ENCODE measurements around the gene PIGT.

PIGT gene

DNA sequence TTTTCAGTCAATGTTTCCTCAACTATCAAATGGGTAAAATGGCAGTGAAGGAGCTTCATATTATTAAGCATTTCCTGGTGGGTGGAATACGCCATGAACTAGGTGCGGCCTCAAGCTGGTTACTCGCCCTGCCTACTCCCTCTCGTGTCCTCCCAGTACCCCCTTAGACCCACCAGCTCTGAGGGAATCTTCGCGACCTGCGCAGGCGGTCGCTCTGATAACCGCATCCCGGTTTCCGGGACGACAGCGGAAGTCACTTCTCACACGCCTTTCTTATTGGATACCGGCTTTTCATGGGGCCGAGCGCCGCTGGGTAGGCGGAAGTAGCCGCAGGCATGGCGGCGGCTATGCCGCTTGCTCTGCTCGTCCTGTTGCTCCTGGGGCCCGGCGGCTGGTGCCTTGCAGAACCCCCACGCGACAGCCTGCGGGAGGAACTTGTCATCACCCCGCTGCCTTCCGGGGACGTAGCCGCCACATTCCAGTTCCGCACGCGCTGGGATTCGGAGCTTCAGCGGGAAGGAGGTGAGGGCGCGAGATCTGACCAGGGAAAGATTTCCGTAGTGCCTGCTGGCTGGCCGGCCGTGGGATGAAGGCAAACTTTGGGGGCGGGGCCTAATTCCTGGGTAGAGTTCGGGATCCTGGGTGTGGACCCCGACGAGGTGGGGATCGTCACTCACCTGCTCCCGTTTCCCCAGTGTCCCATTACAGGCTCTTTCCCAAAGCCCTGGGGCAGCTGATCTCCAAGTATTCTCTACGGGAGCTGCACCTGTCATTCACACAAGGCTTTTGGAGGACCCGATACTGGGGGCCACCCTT, at the start of gene PIGT:
Gene PIGT, plus strand, starts transcription at position 320 of the 816 bp plus-strand sequence. Its CDS starts 16 bp downstream, at position 336.
- DNase-seq (ENCODE audit: low spot score): peak; percentile 91

DNA sequence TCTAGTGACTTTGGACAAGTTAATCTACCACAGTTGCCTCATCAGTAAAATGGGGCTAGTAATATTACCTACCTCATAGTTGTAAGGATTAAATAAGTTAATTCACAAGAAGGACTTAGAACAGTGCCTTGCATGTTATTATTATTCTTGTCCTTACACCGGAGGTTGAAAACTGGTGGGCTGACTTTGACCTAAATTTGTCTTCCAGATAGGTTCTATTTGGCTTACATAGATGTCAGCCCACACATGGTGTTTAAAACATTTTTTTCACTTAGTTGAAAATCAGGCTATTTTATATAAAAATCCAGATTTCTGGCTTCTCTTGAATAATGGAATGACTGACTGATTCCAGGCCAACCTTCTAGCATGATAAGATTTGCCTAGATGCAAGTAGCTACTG, 49.7 kb upstream of the PIGT start:
- no peak for DNase-seq (ENCODE audit: low spot score)

DNA sequence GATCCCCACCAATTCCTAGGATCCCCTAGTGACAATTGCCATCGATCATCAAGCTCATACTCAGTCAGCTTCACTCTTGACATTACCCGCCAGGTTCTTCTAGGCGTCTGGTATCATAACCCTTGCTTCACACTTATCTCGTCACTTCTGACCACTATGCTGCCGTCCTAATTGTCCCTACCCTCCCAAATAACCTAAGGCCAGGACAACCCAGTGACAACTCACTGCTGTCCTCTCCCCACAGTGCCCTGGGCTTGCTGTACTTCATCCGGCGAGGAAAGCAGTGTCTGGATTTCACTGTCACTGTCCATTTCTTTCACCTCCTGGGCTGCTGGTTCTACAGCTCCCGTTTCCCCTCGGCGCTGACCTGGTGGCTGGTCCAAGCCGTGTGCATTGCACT, 49.3 kb upstream of the PIGT start:
- no peak for DNase-seq (ENCODE audit: low spot score)

DNA sequence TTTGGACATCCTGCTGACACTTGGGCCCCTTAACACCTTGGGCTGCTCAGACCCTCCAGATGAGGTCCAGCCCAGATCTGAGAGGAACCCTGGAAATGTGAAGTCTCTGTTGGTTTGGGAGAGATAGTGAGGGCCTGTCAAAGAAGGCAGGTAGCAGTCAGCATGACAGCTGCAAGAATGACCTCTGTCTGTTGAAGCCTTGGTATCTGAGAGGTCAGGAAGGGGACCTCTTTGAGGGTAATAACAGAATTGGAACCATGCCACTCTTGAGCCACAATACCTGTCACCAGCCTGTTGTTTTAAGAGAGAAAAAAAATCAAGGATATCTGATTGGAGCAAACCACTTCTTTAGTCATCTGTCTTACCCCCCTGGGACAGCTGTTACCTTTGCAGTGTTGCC, 48.8 kb upstream of the PIGT start:
- DNase-seq (ENCODE audit: low spot score): no peak

DNA sequence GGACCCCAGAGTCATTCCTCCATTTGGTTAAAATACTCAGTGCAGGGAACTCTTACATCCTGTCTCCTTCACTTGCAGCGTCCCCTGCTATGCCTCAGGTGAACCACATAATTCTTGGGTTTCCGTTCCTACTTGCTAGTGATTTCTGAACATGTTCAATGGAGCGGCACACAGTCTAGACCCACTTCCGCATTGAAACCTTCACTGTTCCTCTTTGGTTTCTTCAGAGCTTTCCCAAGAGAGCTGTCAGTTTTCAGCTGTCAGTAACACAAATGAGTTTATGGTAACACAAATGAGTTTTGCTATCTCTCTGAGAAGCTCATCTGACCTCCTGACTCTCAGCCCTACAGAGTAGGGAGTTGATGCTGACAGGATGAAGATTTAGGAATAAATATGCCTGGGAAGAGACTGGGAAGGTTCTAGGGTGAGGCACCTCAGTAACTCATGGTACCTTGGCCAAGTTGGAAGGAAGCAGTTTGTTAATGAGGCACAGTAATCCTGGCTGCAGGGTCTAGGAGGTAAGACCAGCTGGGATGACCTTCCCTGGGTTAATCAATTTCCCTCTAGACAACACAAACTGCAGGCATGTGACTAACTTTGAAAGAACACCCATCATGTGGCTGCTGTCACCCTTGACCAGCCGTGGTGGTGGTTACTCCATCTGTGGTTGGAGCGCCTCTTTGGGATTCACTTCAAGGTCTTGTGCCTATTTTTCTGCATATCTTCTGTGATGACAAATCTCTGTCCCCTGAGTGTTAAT, 47.5 kb upstream of the PIGT start:
- no peak for DNase-seq (ENCODE audit: low spot score)

DNA sequence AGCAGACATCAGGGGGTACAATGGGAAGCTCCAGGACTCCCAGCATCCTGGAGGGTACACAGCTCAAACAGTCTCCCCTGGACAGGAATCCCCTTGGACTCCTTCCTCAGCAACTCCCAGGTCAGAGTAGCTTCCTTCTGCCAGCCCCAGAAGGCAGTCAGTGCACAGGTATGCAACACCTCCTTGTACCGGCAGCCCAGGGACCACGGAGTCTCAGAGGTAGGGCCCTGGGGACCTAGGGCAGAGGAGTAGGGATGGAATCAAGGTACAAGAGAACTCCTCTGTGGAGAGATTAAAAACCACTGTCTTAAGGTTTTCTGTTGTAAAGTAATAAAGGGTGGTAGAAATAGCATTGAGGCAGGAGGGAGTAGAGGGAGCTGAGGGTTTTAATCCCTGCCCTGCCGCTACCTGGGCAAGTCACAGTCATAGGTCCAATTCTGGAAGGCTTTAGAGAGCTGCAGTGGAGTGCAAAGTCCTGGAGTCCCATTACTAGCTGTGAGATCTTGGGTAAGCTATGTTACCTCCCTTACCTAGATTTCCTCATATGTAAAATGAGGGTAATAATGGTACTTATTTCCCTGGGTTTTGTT, 45.3 kb upstream of the PIGT start:
- DNase-seq (ENCODE audit: low spot score): no peak

DNA sequence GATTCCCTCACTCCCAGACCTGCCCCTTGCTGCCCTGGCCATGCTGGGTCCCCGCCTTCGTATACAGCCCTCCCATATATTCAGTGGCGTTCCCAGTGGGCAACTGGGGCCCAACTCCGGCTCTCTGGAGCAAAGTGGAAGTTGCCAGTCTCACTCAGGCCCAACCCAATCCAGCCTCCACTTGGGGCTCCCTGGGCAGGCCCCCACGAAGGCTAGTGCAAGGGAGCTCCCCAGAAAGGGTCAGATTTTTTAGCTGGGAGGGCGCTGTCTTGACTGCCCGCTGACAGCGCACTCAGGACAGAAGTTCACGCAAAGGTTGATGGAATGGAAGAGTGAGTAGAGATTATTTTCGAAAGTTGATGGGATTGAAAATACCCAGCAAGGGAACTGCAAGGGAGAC, 43.7 kb upstream of the PIGT start:
- no peak for DNase-seq (ENCODE audit: low spot score)

DNA sequence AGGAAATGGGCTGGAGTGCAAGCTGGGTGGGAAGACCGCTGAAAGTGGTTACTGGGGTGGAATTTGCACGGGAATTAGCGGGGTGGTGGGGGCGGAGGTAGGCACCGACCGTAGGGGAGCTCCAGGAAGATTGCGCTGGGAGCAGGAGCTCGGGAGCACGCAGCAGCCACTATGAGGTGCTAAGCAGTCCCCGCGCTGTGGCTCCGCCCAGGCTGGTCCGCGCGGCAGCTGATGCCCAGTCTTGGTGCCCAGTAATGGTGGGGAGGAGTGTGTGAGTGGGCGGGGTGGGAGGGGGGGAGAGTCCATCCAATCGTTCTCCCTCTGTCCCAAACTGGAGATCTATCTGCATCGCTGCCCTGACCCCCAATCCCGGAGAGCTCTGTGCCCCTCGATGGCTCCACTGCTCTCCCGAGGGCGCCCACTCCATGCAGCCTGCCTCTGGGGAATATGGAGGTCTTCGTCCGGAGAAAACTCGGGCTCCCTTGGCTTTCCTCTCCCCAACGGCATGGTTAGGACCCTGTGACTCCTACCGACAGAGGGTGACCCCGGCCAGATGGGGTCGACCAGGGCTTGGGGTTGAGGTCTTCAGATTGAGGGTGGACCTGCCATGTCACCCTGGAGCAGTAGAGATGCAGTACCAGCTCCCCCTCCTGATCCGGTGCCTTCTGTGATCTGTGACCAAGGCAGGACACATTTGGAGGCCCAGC, 43.1 kb upstream of the PIGT start:
- peak; percentile 38 for DNase-seq (ENCODE audit: low spot score)

DNA sequence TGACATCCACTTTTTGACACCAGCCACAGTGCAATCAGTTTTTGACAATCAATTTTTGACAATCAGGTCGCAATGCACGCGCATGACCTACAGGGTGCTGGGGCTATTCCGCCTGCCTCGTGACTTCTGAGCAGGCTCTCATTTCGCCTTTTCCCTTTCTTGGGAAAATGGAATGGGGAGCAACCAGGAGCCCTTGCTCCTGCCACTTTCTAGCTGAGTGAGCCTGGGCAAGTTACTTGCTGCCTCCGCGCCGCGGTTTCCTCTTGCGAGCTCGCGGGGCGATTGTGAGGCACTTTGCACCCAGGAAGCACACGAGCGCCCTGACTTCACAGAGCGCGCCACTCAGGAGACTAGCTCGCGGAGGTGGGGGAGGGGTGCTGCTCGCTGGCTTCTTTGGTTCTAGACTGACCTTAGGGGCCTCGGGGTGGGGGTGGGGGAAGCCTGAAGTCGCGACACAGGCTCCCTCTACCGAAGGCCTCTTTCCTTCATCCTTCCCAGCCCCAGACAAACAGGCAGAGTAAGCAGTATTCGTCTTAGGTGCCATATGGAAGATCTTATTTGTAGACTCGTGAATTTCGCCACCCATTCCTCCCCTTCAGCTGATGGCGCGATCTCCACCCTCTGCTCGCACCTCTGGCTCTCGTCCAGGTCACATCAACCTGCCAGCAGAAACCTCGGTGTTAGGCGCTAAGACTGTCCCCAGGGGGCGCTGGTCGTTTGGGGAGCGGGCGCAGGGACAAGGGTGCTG, 42.4 kb upstream of the PIGT start:
- DNase-seq (ENCODE audit: low spot score): peak; percentile 88

DNA sequence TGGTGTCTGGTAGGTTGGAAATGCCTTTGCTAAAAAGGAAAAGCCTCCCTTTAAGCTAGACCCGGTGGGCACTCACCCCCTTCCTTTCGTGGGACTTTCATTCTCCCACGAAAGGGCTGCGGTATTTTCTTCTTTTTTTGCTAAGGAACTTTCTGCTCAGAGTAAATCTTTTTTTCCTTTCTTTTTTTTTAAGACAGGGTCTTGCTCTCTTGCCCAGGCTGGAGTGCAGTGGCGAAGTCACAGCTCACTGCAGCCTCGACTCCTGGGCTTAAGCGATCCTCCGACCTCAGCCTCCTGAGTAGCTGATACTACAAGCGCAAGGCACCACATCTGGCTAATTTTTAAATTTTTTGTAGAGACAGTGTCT, 41.9 kb upstream of the PIGT start:
- no peak for DNase-seq (ENCODE audit: low spot score)

DNA sequence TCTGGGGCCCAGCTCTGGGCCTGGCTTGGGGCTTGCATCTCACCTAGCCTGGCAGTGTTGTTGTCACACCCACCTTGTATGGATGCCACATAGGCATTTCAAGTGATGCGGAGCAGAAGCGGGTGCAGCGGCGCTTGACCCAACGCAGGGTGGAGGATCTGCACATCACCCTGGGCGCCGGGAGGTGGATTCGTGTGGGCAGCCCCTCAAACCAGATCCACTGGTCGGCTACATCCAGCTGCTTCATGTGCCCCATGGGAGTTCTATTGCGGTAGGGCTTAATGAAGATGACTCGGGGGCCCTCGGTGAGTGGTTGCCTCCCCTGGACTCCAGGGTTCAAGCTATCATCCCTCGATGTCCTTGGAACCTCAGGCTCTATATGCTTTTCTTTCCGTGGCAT, 41.0 kb upstream of the PIGT start:
- no peak for DNase-seq (ENCODE audit: low spot score)

DNA sequence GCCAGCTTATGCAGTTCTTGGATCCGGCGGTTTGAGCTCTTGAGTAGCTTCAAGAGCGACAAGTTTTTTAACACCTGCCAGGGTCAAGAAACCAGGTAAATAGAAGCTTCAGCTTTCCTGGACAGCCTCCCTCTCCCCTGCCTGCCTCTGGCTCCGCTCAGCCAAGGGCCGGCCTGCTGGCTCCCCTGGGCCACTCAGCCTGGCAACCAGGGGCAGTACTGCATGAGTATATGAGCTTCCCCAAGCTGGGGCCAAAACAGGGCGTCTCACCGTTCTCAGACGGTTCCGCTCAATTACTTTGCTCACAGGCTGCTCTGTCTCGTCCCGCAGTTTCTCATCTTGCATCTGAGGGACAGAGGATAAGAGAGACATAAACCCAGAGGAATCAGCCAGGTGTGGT, 38.7 kb upstream of the PIGT start:
- no peak for DNase-seq (ENCODE audit: low spot score)

DNA sequence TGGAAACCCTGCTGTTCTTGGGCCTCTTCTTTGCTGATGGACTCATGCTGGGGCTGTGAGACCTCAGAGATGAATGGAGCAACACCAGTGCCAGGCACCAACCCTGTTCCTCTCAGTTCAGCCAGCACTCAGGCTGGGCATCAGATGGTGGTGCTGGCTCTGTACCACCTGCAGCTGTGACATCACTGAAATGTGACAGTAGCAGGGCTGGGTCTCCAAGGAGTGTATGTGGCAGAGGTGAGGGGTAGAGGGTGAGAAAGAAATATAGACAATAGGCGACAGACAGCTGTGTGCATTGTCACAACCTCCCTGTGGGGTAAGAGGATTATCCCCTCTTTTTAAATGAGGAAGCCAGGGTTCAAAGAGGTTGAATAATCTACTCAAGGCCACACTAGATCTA, 37.8 kb upstream of the PIGT start, which contains the start of gene TP53TG5:
Gene TP53TG5, minus strand, starts transcription at position 135 of the 400 bp plus-strand sequence. Its CDS starts 89 bp downstream, at position 46.
- DNase-seq (ENCODE audit: low spot score): no peak

DNA sequence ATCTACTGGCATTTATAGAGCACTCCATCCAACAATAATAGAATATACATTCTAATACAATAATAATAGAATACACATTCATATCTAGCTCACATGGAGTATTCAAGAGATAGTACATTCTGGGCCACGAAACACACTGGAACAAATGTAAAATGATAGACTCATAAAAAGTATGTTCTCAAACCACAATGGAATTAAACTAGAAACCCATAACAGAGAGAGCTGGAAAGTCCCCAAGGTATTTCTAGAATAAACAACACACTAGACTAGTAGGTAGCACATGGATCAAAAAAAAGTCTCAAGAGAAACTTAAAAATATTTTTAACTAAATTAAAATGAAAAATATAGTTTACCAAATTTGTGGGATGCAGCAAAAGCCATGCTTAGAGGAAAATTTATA, 28.7 kb upstream of the PIGT start:
- no peak for DNase-seq (ENCODE audit: low spot score)

DNA sequence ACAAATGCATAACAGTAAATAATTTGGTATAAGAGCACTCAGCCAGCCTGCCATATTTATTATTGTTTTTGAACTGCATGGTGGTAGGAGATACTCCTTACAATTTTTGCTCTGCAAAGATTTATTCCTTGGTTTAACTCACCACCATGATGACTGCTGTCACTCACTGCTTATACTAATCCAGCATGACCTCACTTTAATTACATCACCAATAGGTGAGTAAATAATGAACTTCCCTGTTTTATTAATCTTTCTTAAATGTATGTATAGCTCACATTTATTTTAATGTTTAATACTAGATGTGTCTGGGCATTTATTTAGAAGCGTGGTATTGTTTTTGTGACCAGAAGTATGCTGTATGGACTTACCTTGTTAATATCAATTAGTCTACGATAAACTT, 25.0 kb upstream of the PIGT start:
- no peak for DNase-seq (ENCODE audit: low spot score)

DNA sequence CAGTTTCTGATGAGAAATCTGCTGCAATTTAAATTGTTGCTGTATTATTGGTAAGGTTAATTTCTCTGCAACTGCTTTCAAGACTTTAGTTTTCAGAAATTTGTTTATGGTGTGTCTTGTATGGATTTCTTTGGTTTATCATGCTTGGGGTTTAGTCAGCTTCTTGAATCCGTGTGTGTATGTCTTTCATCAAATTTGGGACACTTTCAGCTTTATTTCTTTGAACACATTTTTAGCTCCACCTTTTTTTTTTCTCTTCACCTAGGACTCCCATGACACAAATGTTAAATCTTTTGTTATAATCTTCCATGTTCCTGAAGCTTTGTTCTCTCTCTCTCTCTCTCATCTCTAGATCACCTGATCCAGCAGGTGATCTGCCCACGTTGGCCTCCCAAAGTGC, 24.4 kb upstream of the PIGT start:
- no peak for DNase-seq (ENCODE audit: low spot score)

DNA sequence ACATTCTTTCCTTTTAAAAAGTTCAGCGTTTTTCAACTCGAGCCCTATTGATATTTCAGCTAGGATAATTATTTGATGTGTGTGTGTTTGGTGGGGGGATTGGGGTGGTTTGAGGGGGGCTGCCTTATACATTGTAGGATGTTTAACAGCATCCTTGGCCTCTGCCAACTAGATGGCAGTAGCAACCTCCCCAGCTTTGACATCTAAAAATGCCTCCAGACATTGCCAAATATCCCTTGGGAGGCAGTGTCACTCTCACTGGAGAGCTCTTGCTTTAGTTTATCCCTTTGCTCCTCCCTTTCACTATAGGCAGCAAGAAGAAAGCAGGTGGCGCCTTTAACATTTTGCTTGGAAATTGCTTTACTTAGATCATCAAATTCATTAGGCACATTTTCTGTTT, 23.2 kb upstream of the PIGT start:
- no peak for DNase-seq (ENCODE audit: low spot score)

DNA sequence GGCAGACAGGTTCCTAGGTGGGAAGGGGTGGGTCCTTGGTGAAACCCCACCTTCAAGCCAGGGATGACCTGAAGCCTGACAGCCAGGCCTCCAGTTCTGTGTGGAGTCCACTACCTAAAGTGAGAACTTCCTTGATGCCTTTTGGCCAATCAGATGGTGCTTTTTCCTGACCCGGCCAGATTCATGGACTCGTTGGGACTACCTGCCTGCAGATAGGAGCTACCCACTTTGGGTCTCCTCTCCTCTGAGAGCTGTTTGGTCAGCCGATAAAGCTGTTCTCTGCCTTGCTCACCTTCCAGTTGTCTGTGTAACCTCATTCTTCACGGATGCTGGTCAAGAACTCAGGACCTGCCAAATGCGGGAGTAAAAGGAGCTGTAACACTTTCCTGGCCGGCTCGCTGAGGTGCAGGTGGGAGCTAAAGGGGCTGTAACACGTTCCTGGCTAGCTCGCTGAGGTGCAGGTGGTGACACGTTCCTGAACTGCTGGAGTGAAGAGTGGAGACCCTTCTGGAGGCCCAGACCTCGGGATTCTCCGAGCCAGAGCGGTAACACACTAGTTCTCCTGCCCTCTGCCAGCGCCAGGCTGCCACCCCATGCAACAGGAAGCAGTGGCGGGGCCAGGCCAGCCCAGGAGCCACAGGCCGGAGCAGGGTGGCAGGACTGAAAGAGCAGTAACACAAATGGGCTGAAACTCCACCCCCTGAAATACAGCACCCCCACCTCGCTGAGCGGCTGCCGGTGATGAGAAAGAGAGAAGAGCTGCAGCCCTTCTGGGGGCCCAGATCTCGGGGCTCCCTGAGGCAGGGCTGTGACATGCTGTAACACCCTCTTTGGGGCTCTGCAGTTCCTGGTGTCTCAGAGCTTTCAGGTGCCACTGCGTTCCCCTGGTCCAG, 21.5 kb upstream of the PIGT start:
- no peak for DNase-seq (ENCODE audit: low spot score)

DNA sequence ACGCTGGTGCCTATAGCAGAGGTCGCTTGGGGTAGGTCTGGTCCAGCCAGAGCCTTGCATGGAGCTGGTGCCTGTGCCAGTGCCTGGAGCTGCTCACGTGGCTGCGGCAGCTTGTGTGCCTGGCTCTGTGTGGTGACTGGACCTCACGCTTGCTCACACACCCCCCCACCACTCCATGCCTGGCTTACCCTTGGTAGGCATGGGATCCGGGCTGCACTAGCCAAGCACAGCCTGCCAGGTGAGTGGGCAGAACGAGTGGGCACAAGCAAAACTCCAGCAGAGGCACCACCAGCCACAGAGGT, 20.9 kb upstream of the PIGT start:
- DNase-seq (ENCODE audit: low spot score): no peak

DNA sequence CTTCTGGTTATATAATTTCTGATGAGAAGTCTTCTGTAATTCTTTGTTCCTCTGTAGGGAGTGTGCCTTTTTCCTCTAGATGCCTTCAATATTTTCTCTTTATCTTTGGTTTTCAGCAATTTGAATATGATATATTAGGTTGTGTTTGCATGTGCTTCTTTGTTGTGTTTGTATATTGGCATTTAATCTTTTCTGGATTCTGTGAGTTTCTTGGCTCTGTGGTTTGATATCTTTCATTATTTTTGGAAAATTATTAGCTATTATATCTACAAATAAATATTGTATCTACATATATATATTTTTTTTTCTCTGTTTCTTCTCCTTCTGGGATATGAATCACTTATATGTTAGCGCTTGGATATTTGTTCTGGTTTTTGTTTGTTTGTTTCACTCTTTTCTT, 16.9 kb upstream of the PIGT start:
- DNase-seq (ENCODE audit: low spot score): no peak
